GM12801 (cell line): Measurements from ENCODE around the gene SPARC.

ENCODE experiments used
- CTCF ChIP-seq: IDR thresholded peaks from one replicate; pipeline ENCODE4 v1.5.1; 2011; ENCODE audit warnings: control low read depth; ENCODE audit not compliant: insufficient read length; ENCODE audit errors: extremely low read depth

The SPARC gene

GRCh38 chr5:151721812-151722391 is 35.2 kb upstream of the SPARC start:
- TF ChIP-seq CTCF, result no peak

- TF ChIP-seq CTCF, result no peak
Measured at GRCh38 chr5:151721087-151721646, 34.5 kb upstream of the SPARC start.

GRCh38 chr5:151720215-151720614 is 33.5 kb upstream of the SPARC start:
- no peak for TF ChIP-seq CTCF

- no peak for TF ChIP-seq CTCF
Measured at GRCh38 chr5:151719228-151720000, 32.7 kb upstream of the SPARC start.

- no peak for TF ChIP-seq CTCF
Measured at GRCh38 chr5:151718646-151719045, 31.9 kb upstream of the SPARC start.

GRCh38 chr5:151718153-151718552 is 31.4 kb upstream of the SPARC start:
- TF ChIP-seq CTCF, result no peak

GRCh38 chr5:151717416-151717815 is 30.7 kb upstream of the SPARC start:
- no peak for TF ChIP-seq CTCF
